Measurements from ENCODE around the gene SNORC.

- no peak for TF ChIP-seq GABPB1 (CRISPR knock-in tag; IDR thresholded peaks at IDR 0.05)
- TF ChIP-seq CTCF (CRISPR knock-in tag; IDR thresholded peaks at IDR 0.05) = no peak
Measured at GRCh38 chr2:232888839-232889529, 18.9 kb downstream of the SNORC start.
